ENCODE results near the gene TRIM28.
"Not testable (repeated sequence)": the region's sequence is repeated elsewhere in the genome, so short reads cannot be mapped to it uniquely, and the experiment has no call there.

Gene TRIM28

GRCh38 chr19:58519355-58520256 is 24.3 kb upstream of the TRIM28 start, which contains the start of gene ZBTB45:
Gene ZBTB45 (minus strand): TSS chr19:58519810. CDS start chr19:58517673, 2,137 bp downstream.
- peak; percentile 92 for DNase-seq

GRCh38 chr19:58520257-58520599 is 23.6 kb upstream of the TRIM28 start:
- no peak for DNase-seq

- DNase-seq = no peak
These were observed 22.2 kb upstream of the TRIM28 start for GRCh38 chr19:58521651-58522050.

- no peak for DNase-seq
These were observed 21.2 kb upstream of the TRIM28 start for GRCh38 chr19:58522709-58523108.

GRCh38 chr19:58529405-58529804 is 14.5 kb upstream of the TRIM28 start:
- DNase-seq = no peak

GRCh38 chr19:58531034-58531840 is 12.6 kb upstream of the TRIM28 start:
- DNase-seq = no peak

GRCh38 chr19:58535857-58536256 is 8.0 kb upstream of the TRIM28 start:
- no peak for DNase-seq

GRCh38 chr19:58536852-58537798 is 6.7 kb upstream of the TRIM28 start:
- no peak for DNase-seq

GRCh38 chr19:58538257-58539168 is 5.4 kb upstream of the TRIM28 start:
- no peak for DNase-seq

- not testable (repeated sequence) for DNase-seq
These were observed 4.7 kb upstream of the TRIM28 start for GRCh38 chr19:58539169-58539559.

GRCh38 chr19:58542641-58543372 is 1.1 kb upstream of the TRIM28 start:
- DNase-seq = not testable (repeated sequence)

- DNase-seq = no peak
These were observed 874 bp downstream of the TRIM28 start for GRCh38 chr19:58544591-58545285.

GRCh38 chr19:58545286-58546018 is 1.6 kb downstream of the TRIM28 start:
- no peak for DNase-seq

GRCh38 chr19:58546019-58546530 is 2.2 kb downstream of the TRIM28 start:
- DNase-seq = no peak

- DNase-seq = no peak
These were observed 3.8 kb downstream of the TRIM28 start for GRCh38 chr19:58547323-58548312.

GRCh38 chr19:58548859-58549663 is 5.2 kb downstream of the TRIM28 start:
- no peak for DNase-seq

All from NCI-H1105 (cell line).